NB4 (cell line): Measurements from ENCODE around the gene POP4.

Source experiments
- CTCF ChIP-seq: IDR thresholded peaks from one replicate; pipeline ENCODE4 v1.5.1; 2012; ENCODE audit warnings: low read depth, low read length
- MYC ChIP-seq: IDR thresholded peaks from 2 replicates; pipeline ENCODE4 v1.6.1; 2011; ENCODE audit warnings: low read depth, low read length
- POLR2A ChIP-seq: IDR thresholded peaks from 2 replicates; pipeline ENCODE4 v1.6.1; 2011; ENCODE audit warnings: mild to moderate bottlenecking; ENCODE audit not compliant: insufficient read length; ENCODE audit errors: extremely low read depth

- TF ChIP-seq CTCF (no peak), POLR2A (no peak), MYC (no peak)
These were observed 19.1 kb downstream of the POP4 start for GRCh38 chr19:29625186-29625651.
